Gastroesophageal sphincter (tissue), 3 donors: Measurements from ENCODE around the gene NCL.

Source experiments
- EP300 ChIP-seq: sonication (generic); formaldehyde crosslinking; IDR thresholded peaks from one replicate; pipeline ENCODE4 v1.6.1; 2017; ENCODE audit warnings: antibody characterized with exemption, mild to moderate bottlenecking
- POLR2A ChIP-seq, 2 donors: fragments of 450-650 bp; IDR thresholded peaks; one replicate each; pipeline ENCODE4 v1.6.1; 2017; ENCODE audit warnings: antibody characterized with exemption in 2 of 2, mild to moderate bottlenecking in 2 of 2, moderate library complexity in 1 of 2
- POLR2AphosphoS5 ChIP-seq: sonication (generic); formaldehyde crosslinking; IDR thresholded peaks from one replicate; pipeline ENCODE4 v1.6.1; 2017; ENCODE audit warnings: antibody characterized with exemption
- TF ChIP-seq, protein P1 (sequence below), 4 experiments: fragments of 200-600 bp in 2 of 4; fragments of 450-650 bp in 2 of 4; sonication (generic) in 1 of 4; IDR thresholded peaks; one replicate each; pipeline ENCODE4 v1.5.1; 2017 to 2019; ENCODE audit warnings: antibody characterized with exemption in 4 of 4, mild to moderate bottlenecking in 2 of 4, moderate library complexity in 2 of 4

DNA sequence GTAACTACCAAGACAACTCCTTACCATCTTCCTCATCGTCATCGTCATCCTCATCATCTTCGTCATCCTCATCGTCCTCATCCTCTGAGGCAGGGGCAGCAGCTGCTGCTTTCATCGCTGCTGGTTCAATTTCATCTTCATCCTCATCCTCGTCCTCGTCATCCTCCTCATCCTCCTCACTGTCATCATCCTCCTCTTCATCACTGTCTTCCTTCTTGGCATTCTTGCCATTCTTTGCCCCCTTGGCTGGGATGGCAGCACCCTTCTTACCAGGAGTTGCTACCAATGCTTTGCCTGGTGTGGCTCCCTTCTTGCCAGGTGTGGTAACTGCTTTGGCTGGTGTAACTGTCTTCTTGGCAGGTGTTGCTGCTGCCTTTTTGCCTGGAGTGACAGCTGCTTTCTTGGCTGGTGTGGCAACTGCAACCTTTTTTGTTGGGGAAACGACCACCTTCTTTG lies 2.7 kb downstream of the NCL start:
- no peak for TF ChIP-seq POLR2A (IDR thresholded peaks at IDR 0.05)
- TF ChIP-seq, protein P1, sequence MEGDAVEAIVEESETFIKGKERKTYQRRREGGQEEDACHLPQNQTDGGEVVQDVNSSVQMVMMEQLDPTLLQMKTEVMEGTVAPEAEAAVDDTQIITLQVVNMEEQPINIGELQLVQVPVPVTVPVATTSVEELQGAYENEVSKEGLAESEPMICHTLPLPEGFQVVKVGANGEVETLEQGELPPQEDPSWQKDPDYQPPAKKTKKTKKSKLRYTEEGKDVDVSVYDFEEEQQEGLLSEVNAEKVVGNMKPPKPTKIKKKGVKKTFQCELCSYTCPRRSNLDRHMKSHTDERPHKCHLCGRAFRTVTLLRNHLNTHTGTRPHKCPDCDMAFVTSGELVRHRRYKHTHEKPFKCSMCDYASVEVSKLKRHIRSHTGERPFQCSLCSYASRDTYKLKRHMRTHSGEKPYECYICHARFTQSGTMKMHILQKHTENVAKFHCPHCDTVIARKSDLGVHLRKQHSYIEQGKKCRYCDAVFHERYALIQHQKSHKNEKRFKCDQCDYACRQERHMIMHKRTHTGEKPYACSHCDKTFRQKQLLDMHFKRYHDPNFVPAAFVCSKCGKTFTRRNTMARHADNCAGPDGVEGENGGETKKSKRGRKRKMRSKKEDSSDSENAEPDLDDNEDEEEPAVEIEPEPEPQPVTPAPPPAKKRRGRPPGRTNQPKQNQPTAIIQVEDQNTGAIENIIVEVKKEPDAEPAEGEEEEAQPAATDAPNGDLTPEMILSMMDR (IDR thresholded peaks at IDR 0.05), result no peak
- no peak for TF ChIP-seq POLR2AphosphoS5
- TF ChIP-seq EP300, result no peak
